Body of pancreas (tissue), 4 donors: Measurements from ENCODE around the gene FAF2. TPM values are rescaled to one million over a fixed set of nuclear protein-coding genes. Genes with fewer than 3 reads are reported as not detected.

Experiments used
- ATAC-seq: fragments of 150-250 bp; one replicate; pipeline ENCODE4 v1.9.1; 2016
- DNase-seq, 4 donors: peaks; one replicate each; pipeline ENCODE4 v3.0.0-alpha.2; 2019
- H3K27ac ChIP-seq, 4 donors: fragments of 200-600 bp; sonication (generic); 1 replicate in 3 of 4; 2 replicates in 1 of 4; pipeline versions ENCODE4 v1.5.1 to v1.6.1; 2016 to 2019; ENCODE audit warnings: mild to moderate bottlenecking in 1 of 4, mixed read lengths in 1 of 4, moderate library complexity in 1 of 4
- H3K27me3 ChIP-seq, 2 donors: fragments of 200-600 bp; sonication (generic); one replicate each; pipeline ENCODE4 v1.6.0; 2016; ENCODE audit warnings: mild to moderate bottlenecking in 1 of 2
- H3K36me3 ChIP-seq, 2 donors: fragments of 200-600 bp; sonication (generic); replicated peaks in 1 of 2; 2 replicates each; pipeline ENCODE4 v1.5.1; 2016; ENCODE audit warnings: low read depth in 2 of 2; ENCODE audit not compliant: insufficient read depth in 1 of 2
- H3K4me1 ChIP-seq: fragments of 200-600 bp; sonication (generic); one replicate; pipeline ENCODE4 v1.6.0; 2016
- H3K4me3 ChIP-seq, 2 donors: fragments of 200-600 bp; sonication (generic); 1 replicate in 1 of 2; 2 replicates in 1 of 2; pipeline ENCODE4 v1.5.1; 2016 to 2019
- H3K9me3 ChIP-seq, 3 donors: fragments of 200-600 bp; sonication (generic); 1 replicate in 2 of 3; 2 replicates in 1 of 3; pipeline ENCODE4 v1.5.1; 2016
- CTCF ChIP-seq, 7 experiments: fragments of 450-650 bp in 4 of 7; fragments of 200-600 bp in 3 of 7; sonication (generic) in 3 of 7; IDR thresholded peaks; one replicate each; pipeline ENCODE4 v1.5.1; 2016 to 2019; ENCODE audit warnings: antibody characterized with exemption in 7 of 7
- POLR2A ChIP-seq, 3 donors: fragments of 450-650 bp; IDR thresholded peaks; one replicate each; pipeline ENCODE4 v1.6.1; 2016; ENCODE audit warnings: antibody characterized with exemption in 3 of 3, mild to moderate bottlenecking in 2 of 3
- WGBS, 2 donors: methylation state at CpG; one replicate each; pipeline ENCODE4 v1.1.5; 2017; 5-methylcytosine and 5-hydroxymethylcytosine counted together
- intact Hi-C: fragments of 100-400 bp; cut with DNase I; formaldehyde crosslinking; loops from one replicate; pipeline ENCODE4 v1.15.1; 2023
- total RNA-seq, 2 donors: library from RNA; depleted of rRNA; stranded (reverse); fragments of >200 nt; gene quantifications; one replicate each; pipeline ENCODE4 v1.1.0, GENCODE V29; 2016

FAF2 gene
- total RNA-seq, 2 donors from 2014 or later = 15.8 to 44.2 TPM

GRCh38 chr5:176521286-176521685 lies 73.1 kb downstream of the FAF2 start:
- Histone ChIP-seq H3K27me3 (no peaks in the 10 kb centered on the region), H3K4me1 (no peaks in the 10 kb centered on the region), H3K36me3 (no peaks in the 10 kb centered on the region), H3K9me3 (no peaks in the 10 kb centered on the region), H3K4me3 (no peak overlapping the region), H3K27ac (no peak overlapping the region)
- ATAC-seq = no peak
- no peak for DNase-seq
- intact Hi-C loops = no loop called here
- WGBS, 2 donors = 67 to 75% methylated on average over 7 of the region's 7 CpGs
- TF ChIP-seq CTCF (IDR thresholded peaks at IDR 0.05) (no peak), POLR2A (IDR thresholded peaks at IDR 0.05) (no peak)

- Histone ChIP-seq H3K9me3 (no peaks in the 10 kb centered on the region), H3K36me3 (no peaks in the 10 kb centered on the region), H3K27ac (no peak overlapping the region), H3K4me3 (no peak overlapping the region), H3K4me1 (no peaks in the 10 kb centered on the region), H3K27me3 (no peaks in the 10 kb centered on the region)
- no peak for TF ChIP-seq POLR2A (IDR thresholded peaks at IDR 0.05)
- TF ChIP-seq CTCF (IDR thresholded peaks at IDR 0.05) = no peak
- ATAC-seq = no peak
- 63 to 65% methylated on average over 10 of the region's 10 CpGs for WGBS, 2 donors
- no peak for DNase-seq
- intact Hi-C loops = no loop called here
These were observed 73.6 kb downstream of the FAF2 start for GRCh38 chr5:176521699-176522263.

- intact Hi-C loops = no loop called here
- no peak for ATAC-seq
- no peak for TF ChIP-seq POLR2A (IDR thresholded peaks at IDR 0.05)
- no peak for TF ChIP-seq CTCF (IDR thresholded peaks at IDR 0.05)
- no peaks in the 10 kb centered on the region for H3K9me3 ChIP-seq
- DNase-seq = no peak
- no peaks in the 10 kb centered on the region for H3K4me1 ChIP-seq
- no peak overlapping the region for H3K4me3 ChIP-seq
- WGBS, 2 donors = 82 to 92% methylated on average over 6 of the region's 6 CpGs
- H3K27ac ChIP-seq = no peak overlapping the region
- H3K36me3 ChIP-seq = peaks cover 5 to 12% of the 10 kb centered on the region in 2 donors
- H3K27me3 ChIP-seq = no peaks in the 10 kb centered on the region
These were observed 76.0 kb downstream of the FAF2 start for GRCh38 chr5:176524138-176524537.

GRCh38 chr5:176524987-176525386 lies 76.8 kb downstream of the FAF2 start:
- no peaks in the 10 kb centered on the region for H3K9me3 ChIP-seq
- H3K4me3 ChIP-seq = no peak overlapping the region
- no peak overlapping the region for H3K27ac ChIP-seq
- no peak for DNase-seq
- WGBS, 2 donors = 87 to 93% methylated on average over 13 to 14 of the region's 15 CpGs
- intact Hi-C loops = no loop called here
- no peaks in the 10 kb centered on the region for H3K4me1 ChIP-seq
- H3K27me3 ChIP-seq = no peaks in the 10 kb centered on the region
- TF ChIP-seq CTCF (IDR thresholded peaks at IDR 0.05) = no peak
- TF ChIP-seq POLR2A (IDR thresholded peaks at IDR 0.05) = no peak
- ATAC-seq = no peak
- peaks cover 12 to 19% of the 10 kb centered on the region in 2 donors for H3K36me3 ChIP-seq

- Histone ChIP-seq H3K27ac (no peak overlapping the region), H3K4me3 (no peak overlapping the region), H3K9me3 (no peaks in the 10 kb centered on the region), H3K27me3 (no peaks in the 10 kb centered on the region), H3K4me1 (no peaks in the 10 kb centered on the region), H3K36me3 (peaks cover 12 to 23% of the 10 kb centered on the region in 2 donors)
- no peak for TF ChIP-seq POLR2A (IDR thresholded peaks at IDR 0.05)
- no peak for TF ChIP-seq CTCF (IDR thresholded peaks at IDR 0.05)
- no peak for DNase-seq
- intact Hi-C loops = no loop called here
- no peak for ATAC-seq
- WGBS, 2 donors = 91 to 97% methylated on average over 8 to 9 of the region's 9 CpGs
These were observed 77.5 kb downstream of the FAF2 start for GRCh38 chr5:176525677-176526076.
